ENCODE data around the gene LYPD6B.

LYPD6B gene

GRCh38 chr2:149185942-149186490 is 147.5 kb downstream of the LYPD6B start:
- no peak for TF ChIP-seq CTCF (IDR thresholded peaks at IDR 0.05; ENCODE audit: poor library complexity, severe bottlenecking)
- no peak for DNase-seq (ENCODE audit: low spot score)
- ATAC-seq (ENCODE audit: low read depth) = no peak
- Histone ChIP-seq H3K4me3 (ENCODE audit: severe bottlenecking) (no peak overlapping the region), H3K4me1 (ENCODE audit: insufficient read depth, poor library complexity, severe bottlenecking) (no peaks in the 10 kb centered on the region), H3K9me3 (ENCODE audit: severe bottlenecking) (no peaks in the 10 kb centered on the region), H3K36me3 (ENCODE audit: low read depth) (no peaks in the 10 kb centered on the region), H3K27me3 (ENCODE audit: insufficient read depth, poor library complexity, severe bottlenecking) (no peaks in the 10 kb centered on the region), H3K27ac (ENCODE audit: poor library complexity, severe bottlenecking) (no peak overlapping the region)

- Histone ChIP-seq H3K4me3 (ENCODE audit: severe bottlenecking) (no peak overlapping the region), H3K36me3 (ENCODE audit: low read depth) (no peaks in the 10 kb centered on the region), H3K4me1 (ENCODE audit: insufficient read depth, poor library complexity, severe bottlenecking) (no peaks in the 10 kb centered on the region), H3K9me3 (ENCODE audit: severe bottlenecking) (no peaks in the 10 kb centered on the region), H3K27ac (ENCODE audit: poor library complexity, severe bottlenecking) (no peak overlapping the region), H3K27me3 (ENCODE audit: insufficient read depth, poor library complexity, severe bottlenecking) (no peaks in the 10 kb centered on the region)
- ATAC-seq (ENCODE audit: low read depth) = no peak
- no peak for DNase-seq (ENCODE audit: low spot score)
- TF ChIP-seq CTCF (IDR thresholded peaks at IDR 0.05; ENCODE audit: poor library complexity, severe bottlenecking) = no peak
Observed at GRCh38 chr2:149187057-149187456, 148.6 kb downstream of the LYPD6B start.

- no peak overlapping the region for H3K4me3 ChIP-seq (ENCODE audit: severe bottlenecking)
- no peaks in the 10 kb centered on the region for H3K36me3 ChIP-seq (ENCODE audit: low read depth)
- no peaks in the 10 kb centered on the region for H3K4me1 ChIP-seq (ENCODE audit: insufficient read depth, poor library complexity, severe bottlenecking)
- ATAC-seq (ENCODE audit: low read depth) (no peak), DNase-seq (ENCODE audit: low spot score) (no peak)
- H3K9me3 ChIP-seq (ENCODE audit: severe bottlenecking) = no peaks in the 10 kb centered on the region
- H3K27me3 ChIP-seq (ENCODE audit: insufficient read depth, poor library complexity, severe bottlenecking) = no peaks in the 10 kb centered on the region
- TF ChIP-seq CTCF (IDR thresholded peaks at IDR 0.05; ENCODE audit: poor library complexity, severe bottlenecking) = no peak
- no peak overlapping the region for H3K27ac ChIP-seq (ENCODE audit: poor library complexity, severe bottlenecking)
Observed at GRCh38 chr2:149188291-149188690, 149.8 kb downstream of the LYPD6B start.

- no peak for ATAC-seq (ENCODE audit: low read depth)
- Histone ChIP-seq H3K27ac (ENCODE audit: poor library complexity, severe bottlenecking) (no peak overlapping the region), H3K36me3 (ENCODE audit: low read depth) (no peaks in the 10 kb centered on the region), H3K27me3 (ENCODE audit: insufficient read depth, poor library complexity, severe bottlenecking) (no peaks in the 10 kb centered on the region), H3K4me1 (ENCODE audit: insufficient read depth, poor library complexity, severe bottlenecking) (no peaks in the 10 kb centered on the region), H3K4me3 (ENCODE audit: severe bottlenecking) (no peak overlapping the region), H3K9me3 (ENCODE audit: severe bottlenecking) (no peaks in the 10 kb centered on the region)
- DNase-seq (ENCODE audit: low spot score) = no peak
- TF ChIP-seq CTCF (IDR thresholded peaks at IDR 0.05; ENCODE audit: poor library complexity, severe bottlenecking) = no peak
Observed at GRCh38 chr2:149189769-149190168, 151.3 kb downstream of the LYPD6B start.

- TF ChIP-seq CTCF (IDR thresholded peaks at IDR 0.05; ENCODE audit: poor library complexity, severe bottlenecking) = no peak
- DNase-seq (ENCODE audit: low spot score) (no peak), ATAC-seq (ENCODE audit: low read depth) (no peak)
- Histone ChIP-seq H3K27ac (ENCODE audit: poor library complexity, severe bottlenecking) (no peak overlapping the region), H3K4me3 (ENCODE audit: severe bottlenecking) (no peak overlapping the region), H3K4me1 (ENCODE audit: insufficient read depth, poor library complexity, severe bottlenecking) (no peaks in the 10 kb centered on the region), H3K9me3 (ENCODE audit: severe bottlenecking) (no peaks in the 10 kb centered on the region), H3K36me3 (ENCODE audit: low read depth) (no peaks in the 10 kb centered on the region), H3K27me3 (ENCODE audit: insufficient read depth, poor library complexity, severe bottlenecking) (no peaks in the 10 kb centered on the region)
Observed at GRCh38 chr2:149191915-149192314, 153.4 kb downstream of the LYPD6B start.
